Measurements from ENCODE around the gene KAT8. TPM values are rescaled to one million over a fixed set of nuclear protein-coding genes. Genes with fewer than 3 reads are reported as not detected.
A peak's percentile ranks its signal among the peaks of the same experiment; 100 is the strongest.

The KAT8 gene
- total RNA-seq, 1 donor: 24.6 TPM

GRCh38 chr16:31088459-31089183 lies 28.8 kb upstream of the KAT8 start, which contains the start of gene PRSS53:
PRSS53 (minus strand) TSS chr16:31088943; CDS start chr16:31088809, 134 bp downstream.
- H3K4me3 ChIP-seq (ENCODE audit: low read depth, low read length): no peak within 1 kb of the TSS
- no peak for DNase-seq (ENCODE audit: low read depth)
- no peak for TF ChIP-seq CTCF (IDR thresholded peaks at IDR 0.05; ENCODE audit: insufficient read depth, low read depth, low read length)

GRCh38 chr16:31089199-31089598 lies 28.3 kb upstream of the KAT8 start:
- no peak for DNase-seq (ENCODE audit: low read depth)
- H3K4me3 ChIP-seq (ENCODE audit: low read depth, low read length): no peak overlapping the region

GRCh38 chr16:31090540-31090939 lies 26.9 kb upstream of the KAT8 start:
- no peak overlapping the region for H3K4me3 ChIP-seq (ENCODE audit: low read depth, low read length)
- no peak for DNase-seq (ENCODE audit: low read depth)
- TF ChIP-seq CTCF (IDR thresholded peaks at IDR 0.05; ENCODE audit: insufficient read depth, low read depth, low read length): no peak

More at GRCh38 chr16:31089199-31089598, 28.3 kb upstream of the KAT8 start:
- no peak for TF ChIP-seq CTCF (IDR thresholded peaks at IDR 0.05; ENCODE audit: insufficient read depth, low read depth, low read length)

GRCh38 chr16:31092330-31092729 lies 25.1 kb upstream of the KAT8 start:
- peak; percentile 33 for DNase-seq (ENCODE audit: low read depth)
- TF ChIP-seq CTCF (IDR thresholded peaks at IDR 0.05; ENCODE audit: insufficient read depth, low read depth, low read length): no peak
- no peak overlapping the region for H3K4me3 ChIP-seq (ENCODE audit: low read depth, low read length)

GRCh38 chr16:31093132-31093703 lies 24.2 kb upstream of the KAT8 start:
- no peak for TF ChIP-seq CTCF (IDR thresholded peaks at IDR 0.05; ENCODE audit: insufficient read depth, low read depth, low read length)
- no peak for DNase-seq (ENCODE audit: low read depth)

GRCh38 chr16:31094088-31094423 lies 23.4 kb upstream of the KAT8 start:
- peak overlapping the region; percentile 74 for H3K4me3 ChIP-seq (ENCODE audit: low read depth, low read length)
- TF ChIP-seq CTCF (IDR thresholded peaks at IDR 0.05; ENCODE audit: insufficient read depth, low read depth, low read length): no peak
- DNase-seq (ENCODE audit: low read depth): peak; percentile 21

More at GRCh38 chr16:31093132-31093703, 24.2 kb upstream of the KAT8 start:
- H3K4me3 ChIP-seq (ENCODE audit: low read depth, low read length): peak overlapping the region; percentile 74

Data from fibroblast of villous mesenchyme (primary cell).